HepG2 (cell line): ENCODE data around the gene PTPA. TPM values are rescaled to one million over a fixed set of nuclear protein-coding genes. Genes with fewer than 3 reads are reported as not detected.

Source experiments
- CENPT ChIP-seq: sonication (generic); formaldehyde crosslinking; IDR thresholded peaks from 2 replicates; pipeline ENCODE4 v1.8.0; 2022; ENCODE audit warnings: low read depth, mild to moderate bottlenecking, moderate library complexity, missing genetic modification reagents
- FOXA3 ChIP-seq: IDR thresholded peaks from 2 replicates; pipeline ENCODE4 v1.6.1; 2016; ENCODE audit warnings: missing genetic modification reagents, missing compliant biosample characterization
- HINFP ChIP-seq: sonication (generic); formaldehyde crosslinking; IDR thresholded peaks from 2 replicates; pipeline ENCODE4 v1.4.0; 2020; ENCODE audit warnings: low read depth, mild to moderate bottlenecking, missing genetic modification reagents
- KMT2B ChIP-seq: IDR thresholded peaks from 2 replicates; pipeline ENCODE4 v1.6.1; 2016; ENCODE audit warnings: missing genetic modification reagents, missing compliant biosample characterization
- MXD3 ChIP-seq: IDR thresholded peaks from 2 replicates; pipeline ENCODE4 v1.6.1; 2016; ENCODE audit warnings: mild to moderate bottlenecking, missing biosample characterization, missing genetic modification reagents
- NBN ChIP-seq: fragments of 450-650 bp; conservative IDR thresholded peaks from 2 replicates; pipeline ENCODE4 v1.6.1; 2017
- NFATC3 ChIP-seq: sonication (generic); formaldehyde crosslinking; IDR thresholded peaks from 2 replicates; pipeline ENCODE4 v1.5.1; 2020; ENCODE audit warnings: mild to moderate bottlenecking, missing genetic modification reagents
- RFXANK ChIP-seq: IDR thresholded peaks from 2 replicates; pipeline ENCODE4 v1.6.1; 2016
- TAF1 ChIP-seq: sonication (generic); formaldehyde crosslinking; IDR thresholded peaks from 2 replicates; pipeline ENCODE4 v1.4.0; 2020; ENCODE audit warnings: missing genetic modification reagents
- TMF1 ChIP-seq: sonication (generic); formaldehyde crosslinking; IDR thresholded peaks from 2 replicates; pipeline ENCODE4 v1.8.1; 2022; ENCODE audit warnings: low read depth, missing genetic modification reagents
- TSC22D2 ChIP-seq: sonication (generic); formaldehyde crosslinking; IDR thresholded peaks from 2 replicates; pipeline ENCODE4 v1.5.1; 2020; ENCODE audit warnings: missing genetic modification reagents, mild to moderate bottlenecking, borderline replicate concordance
- ZFP91 ChIP-seq: sonication (generic); formaldehyde crosslinking; IDR thresholded peaks from 2 replicates; pipeline ENCODE4 v1.9.0; 2022; ENCODE audit warnings: missing genetic modification reagents, mild to moderate bottlenecking, borderline replicate concordance
- ZMAT3 ChIP-seq: sonication (generic); formaldehyde crosslinking; conservative IDR thresholded peaks from 2 replicates; pipeline ENCODE4 v1.7.0; 2021; ENCODE audit warnings: missing genetic modification reagents
- ZNF432 ChIP-seq: sonication (generic); formaldehyde crosslinking; IDR thresholded peaks from 2 replicates; pipeline ENCODE4 v1.5.0; 2020; ENCODE audit warnings: missing genetic modification reagents, mild to moderate bottlenecking, borderline replicate concordance
- ZNF441 ChIP-seq: sonication (generic); formaldehyde crosslinking; IDR thresholded peaks from 2 replicates; pipeline ENCODE4 v1.7.0; 2021; ENCODE audit warnings: missing genetic modification reagents, borderline replicate concordance
- ZNF749 ChIP-seq: sonication (generic); formaldehyde crosslinking; IDR thresholded peaks from 2 replicates; pipeline ENCODE4 v1.8.0; 2022; ENCODE audit warnings: mild to moderate bottlenecking, missing genetic modification reagents, moderate library complexity, borderline replicate concordance
- ZNF790 ChIP-seq: sonication (generic); formaldehyde crosslinking; IDR thresholded peaks from 2 replicates; pipeline ENCODE4 v1.8.0; 2022; ENCODE audit warnings: missing genetic modification reagents, mild to moderate bottlenecking, borderline replicate concordance
- polyA plus RNA-seq, 8 experiments: library from polyadenylated mRNA; depleted of rRNA in 3 of 8; stranded (reverse) in 7 of 8; unstranded in 1 of 8; fragments of >200 nt; fragmentation: Illumina TruSeq in 4 of 8; extraction: Trizol in 4 of 8; gene quantifications; 2 replicates each; pipeline versions ENCODE4 v1.2.1 to v1.2.3, GENCODE V29; 2011 to 2016; ENCODE audit warnings: low read depth in 4 of 8, missing spikeins in 1 of 8, mixed read lengths in 1 of 8; ENCODE audit not compliant: insufficient read depth in 1 of 8
- total RNA-seq, 5 experiments: library from RNA; depleted of rRNA; stranded (reverse); fragments of >200 nt; fragmentation: Illumina TruSeq; extraction: Trizol; gene quantifications; 2 replicates each; pipeline ENCODE4 v1.2.3, GENCODE V29; 2016; ENCODE audit warnings: low read depth in 1 of 5
- TF ChIP-seq, protein P1 (sequence below), 2 experiments: sonication (generic) in 1 of 2; formaldehyde crosslinking in 1 of 2; IDR thresholded peaks; 2 replicates each; pipeline versions ENCODE4 v1.4.0 to v1.6.1; 2016 to 2020; ENCODE audit warnings: borderline replicate concordance in 1 of 2, low read depth in 1 of 2, mild to moderate bottlenecking in 1 of 2, missing genetic modification reagents in 1 of 2
- TF ChIP-seq, protein P2 (sequence below): sonication (generic); formaldehyde crosslinking; IDR thresholded peaks from 2 replicates; pipeline ENCODE4 v1.4.0; 2020; ENCODE audit warnings: missing genetic modification reagents

The PTPA gene
- total and polyA plus RNA-seq, 2 of the 13 experiments (the other 11 are each of a cell fraction or from before 2014, with no cell fraction given): 79.3 to 105 TPM

DNA sequence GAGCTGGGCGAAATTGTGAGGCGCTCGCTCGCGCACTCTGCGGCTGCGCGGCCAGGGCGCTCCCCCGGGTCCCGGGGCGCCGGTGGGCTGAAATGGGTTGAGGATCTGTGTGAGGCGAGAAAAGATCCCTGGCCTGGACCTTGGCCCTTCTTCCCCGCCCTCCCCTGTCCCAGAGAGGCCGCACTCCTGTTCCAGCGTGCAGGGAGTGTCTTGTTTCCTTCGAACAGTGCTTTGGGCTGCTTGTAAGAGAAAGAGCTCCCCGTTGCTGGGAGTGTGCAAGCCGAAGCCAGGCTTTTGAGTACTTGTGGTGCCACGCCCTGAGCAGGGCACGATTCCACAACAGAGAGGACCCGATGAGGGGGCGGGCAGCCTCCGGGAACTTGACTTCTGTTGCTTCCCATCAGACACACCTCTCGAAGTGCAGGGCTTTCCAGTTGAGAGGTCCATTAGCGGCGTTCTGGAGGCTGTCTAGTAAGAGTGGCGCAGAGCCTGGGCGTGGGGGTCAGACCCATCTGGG, 29.8 kb upstream of the PTPA start (continued):
- TF ChIP-seq ZNF749 (CRISPR knock-in tag) (0 out of 2 replicates have a peak, but pooled peaks have one; percentile 54), ZFP91 (CRISPR knock-in tag) (0 out of 2 replicates have a peak, but pooled peaks have one; percentile 7), TMF1 (CRISPR knock-in tag) (0 out of 2 replicates have a peak, but pooled peaks have one; percentile 3), TSC22D2 (CRISPR knock-in tag) (0 out of 2 replicates have a peak, but pooled peaks have one; percentile 26), TAF1 (peak; percentile 50; the same call in 1 of the 2 replicates), FOXA3 (CRISPR knock-in tag) (no peak), ZNF441 (0 out of 2 replicates have a peak, but pooled peaks have one; percentile 11), RFXANK (no peak), KMT2B (CRISPR knock-in tag) (0 out of 2 replicates have a peak, but pooled peaks have one; percentile 5), CENPT (CRISPR knock-in tag) (no peak), ZNF790 (CRISPR knock-in tag) (no peak), NFATC3 (CRISPR knock-in tag) (no peak), HINFP (no peak), NBN (no peak), ZMAT3 (no peak), ZNF432 (no peak), MXD3 (CRISPR knock-in tag) (0 out of 2 replicates have a peak, but pooled peaks have one; percentile 42)
- TF ChIP-seq, protein P1, sequence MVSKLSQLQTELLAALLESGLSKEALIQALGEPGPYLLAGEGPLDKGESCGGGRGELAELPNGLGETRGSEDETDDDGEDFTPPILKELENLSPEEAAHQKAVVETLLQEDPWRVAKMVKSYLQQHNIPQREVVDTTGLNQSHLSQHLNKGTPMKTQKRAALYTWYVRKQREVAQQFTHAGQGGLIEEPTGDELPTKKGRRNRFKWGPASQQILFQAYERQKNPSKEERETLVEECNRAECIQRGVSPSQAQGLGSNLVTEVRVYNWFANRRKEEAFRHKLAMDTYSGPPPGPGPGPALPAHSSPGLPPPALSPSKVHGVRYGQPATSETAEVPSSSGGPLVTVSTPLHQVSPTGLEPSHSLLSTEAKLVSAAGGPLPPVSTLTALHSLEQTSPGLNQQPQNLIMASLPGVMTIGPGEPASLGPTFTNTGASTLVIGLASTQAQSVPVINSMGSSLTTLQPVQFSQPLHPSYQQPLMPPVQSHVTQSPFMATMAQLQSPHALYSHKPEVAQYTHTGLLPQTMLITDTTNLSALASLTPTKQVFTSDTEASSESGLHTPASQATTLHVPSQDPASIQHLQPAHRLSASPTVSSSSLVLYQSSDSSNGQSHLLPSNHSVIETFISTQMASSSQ (IDR thresholded peaks at IDR 0.05; ENCODE audit: low read depth): no peak
- TF ChIP-seq, protein P1 (CRISPR knock-in tag; IDR thresholded peaks at IDR 0.05; ENCODE audit: borderline replicate concordance): no peak
- TF ChIP-seq, protein P2, sequence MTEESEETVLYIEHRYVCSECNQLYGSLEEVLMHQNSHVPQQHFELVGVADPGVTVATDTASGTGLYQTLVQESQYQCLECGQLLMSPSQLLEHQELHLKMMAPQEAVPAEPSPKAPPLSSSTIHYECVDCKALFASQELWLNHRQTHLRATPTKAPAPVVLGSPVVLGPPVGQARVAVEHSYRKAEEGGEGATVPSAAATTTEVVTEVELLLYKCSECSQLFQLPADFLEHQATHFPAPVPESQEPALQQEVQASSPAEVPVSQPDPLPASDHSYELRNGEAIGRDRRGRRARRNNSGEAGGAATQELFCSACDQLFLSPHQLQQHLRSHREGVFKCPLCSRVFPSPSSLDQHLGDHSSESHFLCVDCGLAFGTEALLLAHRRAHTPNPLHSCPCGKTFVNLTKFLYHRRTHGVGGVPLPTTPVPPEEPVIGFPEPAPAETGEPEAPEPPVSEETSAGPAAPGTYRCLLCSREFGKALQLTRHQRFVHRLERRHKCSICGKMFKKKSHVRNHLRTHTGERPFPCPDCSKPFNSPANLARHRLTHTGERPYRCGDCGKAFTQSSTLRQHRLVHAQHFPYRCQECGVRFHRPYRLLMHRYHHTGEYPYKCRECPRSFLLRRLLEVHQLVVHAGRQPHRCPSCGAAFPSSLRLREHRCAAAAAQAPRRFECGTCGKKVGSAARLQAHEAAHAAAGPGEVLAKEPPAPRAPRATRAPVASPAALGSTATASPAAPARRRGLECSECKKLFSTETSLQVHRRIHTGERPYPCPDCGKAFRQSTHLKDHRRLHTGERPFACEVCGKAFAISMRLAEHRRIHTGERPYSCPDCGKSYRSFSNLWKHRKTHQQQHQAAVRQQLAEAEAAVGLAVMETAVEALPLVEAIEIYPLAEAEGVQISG: 0 out of 2 replicates have a peak, but pooled peaks have one; percentile 4
